ENCODE measurements around the gene MAP3K7.
"Not testable (repeated sequence)": the region's sequence is repeated elsewhere in the genome, so short reads cannot be mapped to it uniquely, and the experiment has no call there.

MAP3K7 gene

GRCh38 chr6:90578894-90579549 lies 7.8 kb downstream of the MAP3K7 start:
- no peak for DNase-seq (ENCODE audit: low read depth)

DNA sequence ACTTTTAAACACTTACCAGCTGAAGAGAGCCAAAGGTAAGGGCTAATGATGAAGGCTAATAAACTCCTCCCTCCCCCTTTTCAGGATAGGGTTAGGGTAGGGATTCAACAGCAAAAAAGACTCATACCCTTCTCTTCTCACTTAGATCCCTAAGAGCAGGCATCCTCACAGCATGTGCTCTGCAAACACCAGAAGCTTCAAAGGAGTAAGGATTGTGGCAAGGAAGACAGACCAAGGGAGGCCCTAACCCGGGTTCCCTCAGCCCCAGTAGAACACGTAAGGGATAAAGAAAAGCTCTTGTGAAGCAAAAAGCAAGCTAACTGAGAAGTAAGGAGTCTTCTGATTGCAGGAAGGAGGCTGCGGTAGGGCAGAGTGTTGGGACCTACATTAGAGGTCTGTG lies 11.6 kb downstream of the MAP3K7 start:
- no peak for DNase-seq (ENCODE audit: low read depth)

DNA sequence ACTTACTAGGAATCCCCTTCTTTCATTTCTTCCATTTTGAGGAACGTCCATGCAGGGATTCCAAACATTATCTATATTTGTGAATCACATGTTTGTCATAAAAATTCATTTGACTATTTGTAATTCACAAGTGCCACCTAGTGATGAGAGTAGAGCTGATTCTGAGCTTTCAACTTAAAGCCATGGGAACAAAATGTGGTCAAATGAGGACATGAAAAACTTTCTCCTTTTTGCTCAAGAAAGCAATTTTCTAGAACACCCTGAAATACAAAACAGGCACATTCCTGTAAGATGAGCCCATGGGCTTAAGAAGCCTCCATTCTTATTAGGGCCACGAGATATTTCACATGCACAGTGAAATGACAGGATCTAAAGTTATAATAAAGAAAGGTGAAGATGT lies 12.3 kb downstream of the MAP3K7 start:
- no peak for DNase-seq (ENCODE audit: low read depth)

DNA sequence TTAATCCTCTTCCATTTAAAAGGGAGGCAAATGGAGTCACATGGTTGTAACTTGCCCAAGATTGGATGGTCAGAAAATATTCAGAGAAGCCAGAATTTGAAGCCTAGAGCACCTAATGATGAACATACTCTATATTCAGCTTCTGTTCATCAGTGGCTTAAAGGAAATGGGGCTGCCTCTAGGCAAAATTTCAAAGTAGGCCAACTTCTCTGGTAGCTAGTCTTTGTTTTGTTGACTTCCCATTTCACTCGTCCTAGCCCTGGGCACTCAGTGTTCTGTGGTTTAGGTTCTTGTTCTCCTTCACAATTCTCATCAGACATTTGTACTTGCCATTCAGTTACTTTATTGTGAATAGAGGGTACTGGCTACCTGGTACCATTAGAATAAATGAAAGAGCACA lies 13.2 kb downstream of the MAP3K7 start:
- DNase-seq (ENCODE audit: low read depth), result no peak

GRCh38 chr6:90572856-90573255 lies 14.0 kb downstream of the MAP3K7 start:
- no peak for DNase-seq (ENCODE audit: low read depth)

DNA sequence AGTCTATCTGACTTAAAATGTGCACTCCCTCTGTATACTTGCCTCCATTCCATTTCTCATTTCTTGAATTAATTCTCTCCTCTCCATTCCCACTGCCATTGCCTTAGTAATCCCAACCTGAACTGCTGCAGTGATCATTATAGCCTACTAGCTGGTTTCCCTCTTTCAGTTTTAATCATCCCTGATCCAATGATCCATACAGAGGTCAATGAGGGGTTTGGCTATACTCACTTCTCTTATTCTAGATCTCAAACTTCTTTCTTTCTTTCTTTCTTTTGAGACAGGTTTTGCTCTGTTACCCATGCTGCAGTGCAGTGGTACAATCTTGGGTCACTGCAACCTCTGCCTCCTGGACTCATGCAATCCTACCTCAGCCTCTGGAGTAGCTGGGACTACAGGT lies 17.6 kb downstream of the MAP3K7 start:
- DNase-seq (ENCODE audit: low read depth), result no peak

DNA sequence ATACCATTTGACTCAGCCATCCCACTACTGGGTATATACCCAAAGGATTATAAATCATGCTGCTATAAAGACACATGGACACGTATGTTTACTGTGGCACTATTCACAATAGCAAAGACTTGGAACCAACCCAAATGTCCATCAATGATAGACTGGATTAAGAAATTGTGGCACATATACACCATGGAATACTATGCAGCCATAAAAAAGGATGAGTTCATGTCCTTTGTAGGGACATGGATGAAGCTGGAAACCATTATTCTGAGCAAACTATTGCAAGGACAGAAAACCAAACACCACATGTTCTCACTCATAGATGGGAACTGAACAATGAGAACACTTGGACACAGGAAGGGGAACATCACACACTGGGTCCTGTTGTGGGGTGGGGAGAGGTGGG lies 19.2 kb downstream of the MAP3K7 start:
- DNase-seq (ENCODE audit: low read depth), result not testable (repeated sequence)

DNA sequence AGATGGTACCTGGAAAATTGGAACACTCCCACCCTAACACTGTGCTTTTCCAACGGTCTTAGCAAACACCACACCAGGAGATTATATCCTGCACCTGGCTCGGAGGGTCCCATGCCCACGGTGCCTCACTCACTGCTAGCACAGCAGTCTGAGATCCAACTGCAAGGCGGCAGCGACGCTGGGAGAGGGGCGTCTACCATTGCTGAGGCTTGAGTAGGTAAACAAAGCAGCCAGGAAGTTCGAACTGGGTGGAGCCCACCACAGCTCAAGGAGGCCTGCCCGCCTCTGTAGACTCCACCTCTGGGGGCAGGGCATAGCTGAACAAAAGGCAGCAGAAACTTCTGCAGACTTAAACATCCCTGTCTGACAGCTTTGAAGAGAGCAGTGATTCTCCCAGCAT lies 24.5 kb downstream of the MAP3K7 start:
- not testable (repeated sequence) for DNase-seq (ENCODE audit: low read depth)

DNA sequence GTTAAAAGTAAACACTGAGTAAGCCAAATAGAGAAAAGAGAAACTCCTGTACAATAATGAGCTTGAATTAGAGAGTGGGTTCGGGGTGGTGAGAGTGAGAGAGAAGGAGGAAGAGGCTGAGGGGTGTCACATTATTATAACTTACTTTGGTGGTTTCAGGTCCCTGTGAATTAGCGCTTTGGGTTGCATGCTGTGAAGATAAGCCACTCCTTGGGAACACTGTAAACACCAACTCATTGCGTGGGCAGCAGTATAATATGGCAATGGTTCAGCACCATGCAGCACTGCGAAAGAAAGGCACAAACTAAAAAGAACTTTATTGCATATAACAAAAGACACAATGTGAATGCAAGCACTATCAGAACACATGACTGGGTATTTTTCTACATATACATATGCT lies 26.9 kb downstream of the MAP3K7 start:
- DNase-seq (ENCODE audit: low read depth), result no peak

- DNase-seq (ENCODE audit: low read depth), result no peak
Measured at GRCh38 chr6:90557006-90557405, 29.9 kb downstream of the MAP3K7 start.

DNA sequence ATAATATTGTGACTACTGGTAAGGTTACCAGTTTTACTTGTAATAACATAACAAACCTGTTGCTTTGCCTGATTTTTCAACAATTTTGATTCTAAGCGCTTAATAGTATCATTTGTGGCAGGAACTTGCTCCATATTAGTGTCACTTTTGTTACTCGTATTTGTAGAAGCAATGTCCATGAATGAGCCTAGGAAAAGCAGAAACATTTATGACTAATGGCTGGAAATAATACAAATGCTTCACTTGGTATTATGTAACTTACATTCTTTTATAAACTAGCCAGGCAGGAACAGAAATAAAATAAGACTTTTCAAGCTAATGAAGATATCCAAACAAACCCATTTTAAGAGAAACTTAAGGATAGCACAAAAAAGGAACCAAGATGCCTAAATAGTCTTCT lies 38.9 kb downstream of the MAP3K7 start:
- DNase-seq (ENCODE audit: low read depth), result no peak

GRCh38 chr6:90547079-90547478 lies 39.8 kb downstream of the MAP3K7 start:
- DNase-seq (ENCODE audit: low read depth), result no peak

- DNase-seq (ENCODE audit: low read depth), result no peak
Measured at GRCh38 chr6:90545448-90545847, 41.4 kb downstream of the MAP3K7 start.

DNA sequence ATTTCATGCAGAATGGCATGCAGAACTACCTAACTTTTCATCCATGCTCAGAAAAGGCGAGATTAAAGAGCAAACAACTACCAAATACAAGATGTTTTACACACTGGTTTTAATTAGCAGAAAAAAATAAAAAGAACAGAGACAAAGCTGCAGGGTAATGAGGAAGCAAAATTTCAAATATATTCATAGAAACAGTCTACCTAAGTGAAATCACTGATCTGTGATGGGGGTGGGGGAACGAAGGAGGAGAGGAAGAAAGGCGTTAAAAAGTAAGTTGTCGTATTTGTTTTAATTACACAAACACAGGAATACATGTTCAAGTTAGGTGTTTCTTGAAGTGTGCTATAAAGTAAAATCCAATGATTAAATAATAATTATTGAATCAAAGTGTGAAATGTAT lies 42.1 kb downstream of the MAP3K7 start:
- no peak for DNase-seq (ENCODE audit: low read depth)

- no peak for DNase-seq (ENCODE audit: low read depth)
Measured at GRCh38 chr6:90544081-90544480, 42.8 kb downstream of the MAP3K7 start.

GRCh38 chr6:90541221-90541620 lies 45.7 kb downstream of the MAP3K7 start:
- no peak for DNase-seq (ENCODE audit: low read depth)

DNA sequence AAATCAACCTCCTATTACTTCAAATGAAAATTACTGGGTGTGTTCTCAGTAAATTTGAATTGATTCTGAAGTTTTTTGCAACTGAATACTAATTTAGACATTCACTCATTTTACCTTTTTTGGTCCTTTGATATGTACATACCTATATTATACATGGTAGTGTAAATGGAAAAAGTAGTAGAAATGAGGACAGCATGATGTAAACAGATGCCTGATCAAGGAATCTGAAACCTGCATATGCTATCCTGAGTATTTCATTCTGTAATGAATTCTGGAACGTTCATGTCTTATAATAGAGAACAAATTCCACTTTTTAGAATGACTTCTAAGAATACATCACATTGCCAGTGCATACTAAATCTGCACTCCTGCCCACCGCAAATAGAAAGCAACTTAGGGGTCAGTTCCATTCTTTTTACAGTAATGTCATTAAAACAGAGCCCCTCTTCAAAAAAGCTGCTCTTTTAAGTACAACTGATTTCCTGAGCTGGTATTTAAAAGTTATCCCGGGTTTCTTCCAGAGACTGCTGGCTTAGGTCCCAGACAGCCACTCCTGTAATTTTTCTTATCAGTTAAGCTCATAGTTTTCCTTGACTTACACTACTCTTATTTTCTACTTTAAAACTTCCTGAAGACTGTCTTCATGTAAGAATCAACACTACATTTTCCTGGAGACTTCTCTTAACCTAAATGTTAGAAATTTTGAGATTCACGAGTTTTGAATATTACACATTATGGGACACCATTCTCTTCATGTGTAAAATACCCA lies 48.4 kb downstream of the MAP3K7 start:
- no peak for DNase-seq (ENCODE audit: low read depth)

GRCh38 chr6:90537723-90538258 lies 49.1 kb downstream of the MAP3K7 start:
- no peak for DNase-seq (ENCODE audit: low read depth)

GRCh38 chr6:90537027-90537426 lies 49.8 kb downstream of the MAP3K7 start:
- DNase-seq (ENCODE audit: low read depth), result no peak

GRCh38 chr6:90536520-90536919 lies 50.4 kb downstream of the MAP3K7 start:
- DNase-seq (ENCODE audit: low read depth), result no peak

DNA sequence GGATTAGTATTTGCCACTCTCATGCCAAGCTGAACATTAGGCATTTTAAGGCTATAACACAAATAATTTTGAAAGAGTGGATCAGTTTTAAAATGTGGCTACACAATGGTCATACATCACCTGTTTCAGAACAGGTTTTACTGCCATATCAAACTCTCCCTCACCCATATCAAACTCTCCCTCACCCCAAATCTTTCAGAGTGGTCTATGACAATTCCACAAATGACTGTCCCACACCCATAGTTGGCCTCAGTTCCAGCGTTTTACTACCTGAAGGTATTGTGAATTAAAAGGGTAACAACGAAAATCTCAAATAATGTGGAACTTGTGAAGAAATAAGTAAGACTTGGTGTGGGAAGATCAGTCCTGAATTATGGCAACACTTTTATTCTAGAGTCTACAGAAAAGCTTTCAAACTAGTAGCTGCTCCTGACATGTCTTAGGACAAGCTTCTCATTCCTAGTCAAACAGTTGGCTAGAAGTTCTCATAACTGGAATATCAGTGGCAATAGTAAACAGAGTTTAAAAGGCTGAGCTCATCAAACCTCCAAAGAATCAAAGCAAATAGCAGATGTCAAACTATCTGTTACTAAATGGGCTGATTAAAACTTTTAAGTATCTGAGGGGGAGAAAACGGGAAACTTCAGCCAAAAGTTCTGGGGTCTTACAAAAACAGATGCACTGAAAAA lies 52.4 kb downstream of the MAP3K7 start:
- DNase-seq (ENCODE audit: low read depth), result no peak

- no peak for DNase-seq (ENCODE audit: low read depth)
Measured at GRCh38 chr6:90533615-90534336, 53.1 kb downstream of the MAP3K7 start.

Measured in CMK (cell line).